ENCODE measurements around the gene CDADC1.

CDADC1 gene

GRCh38 chr13:49297338-49297737 lies 49.6 kb downstream of the CDADC1 start:
- no peak for DNase-seq

GRCh38 chr13:49298416-49298815 lies 50.7 kb downstream of the CDADC1 start:
- DNase-seq: no peak

- DNase-seq: no peak
These were observed 51.3 kb downstream of the CDADC1 start for GRCh38 chr13:49298903-49299605.

GRCh38 chr13:49300276-49300675 lies 52.6 kb downstream of the CDADC1 start:
- no peak for DNase-seq

- peak; percentile 82 for DNase-seq
These were observed 53.2 kb downstream of the CDADC1 start for GRCh38 chr13:49300739-49301589.

- DNase-seq: no peak
These were observed 54.5 kb downstream of the CDADC1 start for GRCh38 chr13:49302222-49302621.

GRCh38 chr13:49302817-49303216 lies 55.1 kb downstream of the CDADC1 start:
- DNase-seq: no peak

- DNase-seq: no peak
These were observed 56.0 kb downstream of the CDADC1 start for GRCh38 chr13:49303533-49304252.

GRCh38 chr13:49304356-49304755 lies 56.6 kb downstream of the CDADC1 start:
- DNase-seq: no peak

GRCh38 chr13:49304763-49305700 lies 57.3 kb downstream of the CDADC1 start:
- no peak for DNase-seq

GRCh38 chr13:49305792-49306425 lies 58.2 kb downstream of the CDADC1 start:
- no peak for DNase-seq

- DNase-seq: no peak
These were observed 59.6 kb downstream of the CDADC1 start for GRCh38 chr13:49307365-49307764.

GRCh38 chr13:49308097-49308875 lies 60.6 kb downstream of the CDADC1 start:
- no peak for DNase-seq

- no peak for DNase-seq
These were observed 61.2 kb downstream of the CDADC1 start for GRCh38 chr13:49308921-49309408.

- no peak for DNase-seq
These were observed 62.5 kb downstream of the CDADC1 start for GRCh38 chr13:49310251-49310650.

- no peak for DNase-seq
These were observed 64.1 kb downstream of the CDADC1 start for GRCh38 chr13:49311816-49312215.

- no peak for DNase-seq
These were observed 66.7 kb downstream of the CDADC1 start for GRCh38 chr13:49314344-49314882.

- DNase-seq: no peak
These were observed 67.4 kb downstream of the CDADC1 start for GRCh38 chr13:49315036-49315565.

- DNase-seq: no peak
These were observed 68.2 kb downstream of the CDADC1 start for GRCh38 chr13:49315756-49316482.

GRCh38 chr13:49319551-49319950 lies 71.8 kb downstream of the CDADC1 start:
- no peak for DNase-seq

All from inflammatory macrophage treated with lipopolysaccharide for 4 hours (primary cell).